HepG2 (cell line): Measurements from ENCODE around the gene NEU4. TPM values are rescaled to one million over a fixed set of nuclear protein-coding genes. Genes with fewer than 3 reads are reported as not detected.

Experiments used
- ATAC-seq: fragments of 200-7000 bp; cut with Tn5 transposase; 3 replicates; pipeline ENCODE4 v1.9.1; 2020; ENCODE audit warnings: mild to moderate bottlenecking, moderate library complexity
- BruUV-seq: library from RNA; stranded (reverse); fragments of 400-500 nt; replicated peaks from 2 replicates; lab custom pipeline; 2021; lab: Mats Ljungman, UMichigan
- CTCF ChIA-PET: fragments of 300-600 bp; formaldehyde crosslinking; extraction: SDS; loops from one replicate; lab custom pipeline; 2021; ENCODE audit warnings: low total read pairs, inconsistent platforms, low intra/inter-chr PET ratio; lab: Yijun Ruan, JAX
- POLR2A ChIA-PET: fragments of 350-600 bp; sonication (Branson Sonifier 250); formaldehyde crosslinking; loops from one replicate; lab custom pipeline; 2020; ENCODE audit warnings: antibody characterized with exemption, inconsistent platforms; lab: Yijun Ruan, JAX
- DNase-seq: peaks from one replicate; pipeline ENCODE4 v3.0.0-alpha.2; 2015; ENCODE audit warnings: low spot score
- FAIRE-seq: peaks from 3 replicates; lab custom pipeline; 2011; peaks lifted over from hg19 to GRCh38; lab: Jason Lieb, UNC
- H2AFZ ChIP-seq: one replicate; pipeline ENCODE4 v1.6.1; 2011; ENCODE audit warnings: low read length, inconsistent platforms
- H3K27ac ChIP-seq: fragments of 300-600 bp; 3 replicates; pipeline ENCODE4 v1.8.0; 2011; ENCODE audit warnings: mixed run types, mild to moderate bottlenecking, mixed read lengths, low read length, inconsistent platforms; ENCODE audit not compliant: insufficient read depth; ENCODE audit errors: extremely low read length
- H3K27me3 ChIP-seq, 2 experiments: fragments of 200-600 bp in 1 of 2; 2 replicates in 1 of 2; 3 replicates in 1 of 2; pipeline versions ENCODE4 v1.6.0 to v1.8.0; 2011; ENCODE audit warnings: low read length in 2 of 2, mild to moderate bottlenecking in 2 of 2, moderate library complexity in 2 of 2, inconsistent platforms in 1 of 2; ENCODE audit not compliant: insufficient read depth in 2 of 2, control insufficient read depth in 1 of 2
- H3K36me3 ChIP-seq, 2 experiments: fragments of 200-600 bp in 1 of 2; replicated peaks in 1 of 2; 2 replicates in 1 of 2; 3 replicates in 1 of 2; pipeline versions ENCODE4 v1.5.1 to v1.8.0; 2011; ENCODE audit warnings: low read length in 2 of 2, inconsistent platforms in 1 of 2; ENCODE audit not compliant: insufficient read depth in 2 of 2, control insufficient read depth in 1 of 2
- H3K4me1 ChIP-seq: 2 replicates; pipeline ENCODE4 v1.5.1; 2012; ENCODE audit warnings: low read length, inconsistent platforms; ENCODE audit not compliant: insufficient read depth
- H3K4me2 ChIP-seq: 2 replicates; pipeline ENCODE4 v1.6.0; 2011; ENCODE audit warnings: low read depth, low read length, inconsistent platforms
- H3K4me3 ChIP-seq, 3 experiments: fragments of 200-600 bp in 1 of 3; sonication (generic), shearing (Covaris generic) in 1 of 3; replicated peaks in 1 of 3; 2 replicates each; pipeline ENCODE4 v1.5.1; 2011 to 2016; ENCODE audit warnings: low read length in 3 of 3, inconsistent platforms in 2 of 3, low read depth in 2 of 3, mild to moderate bottlenecking in 2 of 3, control low read depth in 1 of 3, mixed read lengths in 1 of 3; ENCODE audit not compliant: insufficient read depth in 1 of 3
- H3K79me2 ChIP-seq: one replicate; pipeline ENCODE4 v1.6.1; 2011; ENCODE audit warnings: low read length, inconsistent platforms; ENCODE audit not compliant: insufficient read depth
- H3K9ac ChIP-seq: 2 replicates; pipeline ENCODE4 v1.6.0; 2011; ENCODE audit warnings: mild to moderate bottlenecking, low read depth, low read length, inconsistent platforms; ENCODE audit not compliant: insufficient read depth
- H3K9me3 ChIP-seq: 2 replicates; pipeline ENCODE4 v1.5.1; 2012; ENCODE audit warnings: mild to moderate bottlenecking, low read length
- H4K20me1 ChIP-seq: 2 replicates; pipeline ENCODE4 v1.6.0; 2011; ENCODE audit warnings: inconsistent platforms, mild to moderate bottlenecking, low read length, moderate library complexity; ENCODE audit not compliant: insufficient read depth
- AHDC1 ChIP-seq: sonication (generic); formaldehyde crosslinking; IDR thresholded peaks from 2 replicates; pipeline ENCODE4 v1.5.1; 2020; ENCODE audit warnings: mild to moderate bottlenecking, missing genetic modification reagents, borderline replicate concordance
- E2F1 ChIP-seq: sonication (generic); formaldehyde crosslinking; IDR thresholded peaks from 2 replicates; pipeline ENCODE4 v1.5.0; 2020; ENCODE audit warnings: missing genetic modification reagents
- GATAD2A ChIP-seq: IDR thresholded peaks from 2 replicates; pipeline ENCODE4 v1.6.1; 2016
- HDAC1 ChIP-seq: sonication (generic); formaldehyde crosslinking; IDR thresholded peaks from 2 replicates; pipeline ENCODE4 v1.5.1; 2020; ENCODE audit warnings: mild to moderate bottlenecking, missing genetic modification reagents
- IKZF4 ChIP-seq: sonication (generic); formaldehyde crosslinking; IDR thresholded peaks from 2 replicates; pipeline ENCODE4 v1.5.1; 2020; ENCODE audit warnings: borderline replicate concordance, mild to moderate bottlenecking, low read depth, missing genetic modification reagents; ENCODE audit errors: not compliant biosample characterization
- NAIF1 ChIP-seq: sonication (generic); formaldehyde crosslinking; IDR thresholded peaks from 2 replicates; pipeline ENCODE4 v1.5.0; 2020; ENCODE audit warnings: mild to moderate bottlenecking, missing genetic modification reagents, borderline replicate concordance
- SUZ12 ChIP-seq: fragments of 150-350 bp; IDR thresholded peaks from 2 replicates; pipeline ENCODE4 v1.6.1; 2014; ENCODE audit warnings: low read depth, low read length
- TRAFD1 ChIP-seq: sonication (generic); formaldehyde crosslinking; IDR thresholded peaks from 2 replicates; pipeline ENCODE4 v1.5.1; 2020; ENCODE audit warnings: missing genetic modification reagents, mild to moderate bottlenecking, borderline replicate concordance
- ZBTB33 ChIP-seq: sonication (generic); formaldehyde crosslinking; IDR thresholded peaks from 2 replicates; pipeline ENCODE4 v1.4.0; 2020; ENCODE audit warnings: missing genetic modification reagents
- ZNF703 ChIP-seq: sonication (generic); formaldehyde crosslinking; IDR thresholded peaks from 2 replicates; pipeline ENCODE4 v1.5.1; 2020; ENCODE audit warnings: missing genetic modification reagents, mild to moderate bottlenecking, moderate library complexity, borderline replicate concordance
- WGBS: methylation state at CpG from one replicate; pipeline ENCODE4 v1.1.6; 2017; ENCODE audit warnings: low lambda C conversion rate; 5-methylcytosine and 5-hydroxymethylcytosine counted together
- in situ Hi-C: cut with HindIII; loops from 2 replicates; pipeline ENCODE4 v1.10.0; 2017; ENCODE audit warnings: low pct_unique_long_range_greater_than_20kb; ENCODE audit not compliant: extremely low pct_ligation_motif_present
- intact Hi-C: fragments of 100-400 bp; cut with micrococcal nuclease; formaldehyde crosslinking; loops from one replicate; pipeline ENCODE4 v1.10.0; 2022; ENCODE audit not compliant: unreplicated experiment
- polyA plus RNA-seq, 8 experiments: library from polyadenylated mRNA; depleted of rRNA in 3 of 8; stranded (reverse) in 7 of 8; unstranded in 1 of 8; fragments of >200 nt; fragmentation: Illumina TruSeq in 4 of 8; extraction: Trizol in 4 of 8; gene quantifications; 2 replicates each; pipeline versions ENCODE4 v1.2.1 to v1.2.3, GENCODE V29; 2011 to 2016; ENCODE audit warnings: low read depth in 4 of 8, missing spikeins in 1 of 8, mixed read lengths in 1 of 8; ENCODE audit not compliant: insufficient read depth in 1 of 8
- total RNA-seq, 5 experiments: library from RNA; depleted of rRNA; stranded (reverse); fragments of >200 nt; fragmentation: Illumina TruSeq; extraction: Trizol; gene quantifications; 2 replicates each; pipeline ENCODE4 v1.2.3, GENCODE V29; 2016; ENCODE audit warnings: low read depth in 1 of 5

NEU4 gene
- total and polyA plus RNA-seq, 2 of the 13 experiments (the other 11 are each of a cell fraction or from before 2014, with no cell fraction given): 53.5 to 107 TPM

GRCh38 chr2:241815477-241816430, 6.8 kb downstream of the NEU4 start:
- Histone ChIP-seq H3K27ac (no peak overlapping the region), H3K4me1 (peaks cover 47% of the 10 kb centered on the region), H2AFZ (no peak overlapping the region), H3K9ac (no peak overlapping the region), H3K79me2 (peaks cover 25% of the 10 kb centered on the region), H3K4me2 (no peak overlapping the region), H3K27me3 (no peaks in the 10 kb centered on the region), H3K4me3 (no peak overlapping the region), H3K36me3 (peaks cover 1 to 6% of the 10 kb centered on the region in 2 experiments; a peak in 3 of 5 replicates), H3K9me3 (no peaks in the 10 kb centered on the region), H4K20me1 (peaks cover 10% of the 10 kb centered on the region; the same call in 1 of the 2 replicates)
- CTCF ChIA-PET: no interaction called here
- FAIRE-seq (no peak), DNase-seq (no peak), ATAC-seq (no peak)
- 92% methylated on average over 47 of the region's 48 CpGs for WGBS
- POLR2A ChIA-PET: no interaction called here
- BruUV-seq: no TSS peak
- in situ Hi-C loops (no loop called here), intact Hi-C loops (no loop called here)
- no peak for TF ChIP-seq ZNF703 (CRISPR knock-in tag)
- no peak for TF ChIP-seq TRAFD1 (CRISPR knock-in tag)
- no peak for TF ChIP-seq AHDC1
- no peak for TF ChIP-seq IKZF4 (CRISPR knock-in tag)
- no peak for TF ChIP-seq NAIF1 (CRISPR knock-in tag)
- TF ChIP-seq E2F1 (CRISPR knock-in tag): no peak
- TF ChIP-seq SUZ12: no peak
- peak; percentile 76 for TF ChIP-seq ZBTB33
- TF ChIP-seq HDAC1 (CRISPR knock-in tag): no peak
- TF ChIP-seq GATAD2A (CRISPR knock-in tag): no peak
